GM19043 (cell line): Measurements from ENCODE around the gene IL18R1.

Experiments
- ATAC-seq: cut with Tn5 transposase; IDR thresholded peaks from one replicate; pipeline ENCODE4 v1.9.1; 2021; ENCODE audit warnings: low read depth; ENCODE audit not compliant: unreplicated experiment

IL18R1 gene

GRCh38 chr2:102386867-102387541 lies 31.4 kb downstream of the IL18R1 start:
- ATAC-seq = no peak

- no peak for ATAC-seq
Measured at GRCh38 chr2:102387763-102388546, 32.4 kb downstream of the IL18R1 start.

- no peak for ATAC-seq
Measured at GRCh38 chr2:102391565-102391964, 36.0 kb downstream of the IL18R1 start.

GRCh38 chr2:102392096-102392495 lies 36.5 kb downstream of the IL18R1 start:
- ATAC-seq = no peak

GRCh38 chr2:102392942-102393341 lies 37.3 kb downstream of the IL18R1 start:
- no peak for ATAC-seq

GRCh38 chr2:102396012-102396411 lies 40.4 kb downstream of the IL18R1 start:
- no peak for ATAC-seq

- ATAC-seq = no peak
Measured at GRCh38 chr2:102397209-102397608, 41.6 kb downstream of the IL18R1 start.

GRCh38 chr2:102399499-102400141 lies 44.0 kb downstream of the IL18R1 start:
- ATAC-seq = no peak

GRCh38 chr2:102401456-102401855 lies 45.9 kb downstream of the IL18R1 start:
- no peak for ATAC-seq

- ATAC-seq = no peak
Measured at GRCh38 chr2:102401865-102402264, 46.3 kb downstream of the IL18R1 start.

GRCh38 chr2:102410952-102411351 lies 55.4 kb downstream of the IL18R1 start:
- ATAC-seq = no peak

GRCh38 chr2:102412199-102412598 lies 56.6 kb downstream of the IL18R1 start:
- ATAC-seq = no peak

GRCh38 chr2:102417946-102418345 lies 62.4 kb downstream of the IL18R1 start:
- peak; percentile 50 for ATAC-seq

- ATAC-seq = peak; percentile 91
Measured at GRCh38 chr2:102418421-102418961, 62.9 kb downstream of the IL18R1 start.

GRCh38 chr2:102420290-102420689 lies 64.7 kb downstream of the IL18R1 start:
- ATAC-seq = no peak

- no peak for ATAC-seq
Measured at GRCh38 chr2:102421890-102422759, 66.5 kb downstream of the IL18R1 start.

GRCh38 chr2:102422910-102423309 lies 67.3 kb downstream of the IL18R1 start, which contains the start of gene IL18RAP:
Gene IL18RAP (plus strand): TSS chr2:102423160. CDS start chr2:102423278, 118 bp downstream.
- ATAC-seq = no peak

- ATAC-seq = no peak
Measured at GRCh38 chr2:102423368-102423767, 67.8 kb downstream of the IL18R1 start.

- ATAC-seq = peak; percentile 90
Measured at GRCh38 chr2:102424754-102425153, 69.2 kb downstream of the IL18R1 start.

GRCh38 chr2:102425441-102426132 lies 70.0 kb downstream of the IL18R1 start:
- no peak for ATAC-seq
